Stimulated activated naive CD4-positive, alpha-beta T cell (primary cell): ENCODE measurements around the gene SCP2.

Experiments
- DNase-seq, 6 experiments: peaks; one replicate each; lab custom pipeline; 2025; lab: John Stamatoyannopoulos, UW

The SCP2 gene

GRCh38 chr1:53082826-53083455 is 155.9 kb downstream of the SCP2 start:
- DNase-seq, result no peak

DNA sequence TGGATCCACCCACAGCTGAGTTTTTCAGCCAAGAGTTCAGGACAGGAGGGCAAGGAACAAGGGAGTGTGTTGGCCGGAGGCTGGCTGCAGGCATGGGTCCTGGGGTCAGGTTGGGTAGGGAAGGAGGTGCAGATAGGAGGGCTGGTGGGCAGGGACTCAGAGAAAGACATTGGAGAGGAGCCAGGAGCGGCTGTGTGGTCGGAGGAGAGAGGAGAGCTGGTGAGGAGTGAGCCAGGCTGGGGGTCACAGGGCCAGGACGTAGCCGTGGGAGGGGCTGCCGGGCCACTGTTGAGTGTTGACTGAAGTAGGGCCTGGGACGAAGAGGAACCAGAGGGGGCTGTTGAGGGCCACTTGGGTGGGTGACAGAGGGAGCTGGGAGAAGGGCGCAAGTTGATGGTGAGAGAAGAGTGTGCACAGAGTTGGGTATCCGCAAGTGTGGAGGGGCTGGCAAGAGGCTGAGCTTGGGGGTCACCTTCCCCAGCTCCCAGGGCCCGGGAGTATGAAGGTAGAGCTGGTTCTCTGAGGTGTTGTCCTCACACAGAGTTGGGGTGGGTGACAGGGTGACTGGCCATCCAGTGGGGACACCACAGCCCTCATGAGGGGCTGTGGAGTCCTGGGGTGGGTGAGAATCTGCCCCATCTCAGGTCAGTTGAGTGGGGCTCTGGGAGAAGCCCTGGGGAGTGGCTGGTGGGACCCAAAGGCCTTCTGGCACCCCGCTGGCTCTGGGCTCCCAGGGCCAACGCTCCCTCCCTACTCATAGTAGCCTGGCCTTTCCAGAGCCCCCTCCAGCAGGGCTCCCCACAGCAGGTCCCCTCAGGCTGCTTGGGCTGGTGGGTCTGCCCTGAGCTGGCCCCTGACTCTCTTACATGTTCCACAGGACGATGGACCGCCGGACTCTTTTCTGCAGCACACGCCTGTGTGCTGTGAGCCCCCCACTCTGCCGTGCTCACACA is 156.8 kb downstream of the SCP2 start:
- DNase-seq, result no peak

DNA sequence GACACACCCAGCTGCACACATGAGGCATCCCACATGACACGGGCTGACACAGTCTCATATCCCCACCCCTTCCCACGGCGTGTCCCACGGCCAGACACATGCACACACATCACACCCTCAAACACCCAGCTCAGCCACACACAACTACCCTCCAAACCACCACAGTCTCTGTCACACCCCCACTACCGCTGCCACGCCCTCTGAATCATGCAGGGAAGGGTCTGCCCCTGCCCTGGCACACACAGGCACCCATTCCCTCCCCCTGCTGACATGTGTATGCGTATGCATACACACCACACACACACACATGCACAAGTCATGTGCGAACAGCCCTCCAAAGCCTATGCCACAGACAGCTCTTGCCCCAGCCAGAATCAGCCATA is 157.5 kb downstream of the SCP2 start:
- no peak for DNase-seq

GRCh38 chr1:53085405-53085804 is 158.3 kb downstream of the SCP2 start:
- no peak for DNase-seq

DNA sequence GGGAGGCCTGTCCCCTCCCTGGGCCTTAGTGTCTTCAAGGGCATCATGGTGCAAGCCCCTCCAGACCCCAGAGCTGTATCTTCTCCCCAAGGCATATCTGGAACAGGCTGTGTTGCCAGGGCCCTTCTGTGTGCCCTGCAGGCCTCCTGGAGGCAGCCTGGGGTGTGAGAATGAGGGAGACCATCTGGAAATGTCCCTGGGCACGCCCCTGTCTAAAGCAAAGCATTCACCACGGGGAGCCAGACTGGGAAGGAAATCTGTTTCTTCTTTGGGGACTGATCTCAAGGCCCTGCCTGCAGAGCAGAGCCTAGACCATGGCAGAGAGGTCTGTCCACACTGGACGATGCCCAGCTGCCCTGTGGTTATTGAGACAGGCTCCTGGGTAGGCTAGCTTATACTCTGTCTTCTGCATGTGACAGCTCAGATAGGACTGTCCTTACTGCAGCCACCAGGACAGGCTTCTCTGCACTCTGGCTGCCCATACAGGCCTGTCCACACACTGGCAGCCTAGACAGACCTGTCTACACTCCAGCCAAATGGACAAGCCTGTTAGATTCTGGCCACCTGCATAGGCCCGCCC is 159.5 kb downstream of the SCP2 start:
- no peak for DNase-seq

- DNase-seq, result no peak
Observed at GRCh38 chr1:53087332-53088285, 160.5 kb downstream of the SCP2 start.

GRCh38 chr1:53088616-53089300 is 161.7 kb downstream of the SCP2 start:
- DNase-seq, result no peak

DNA sequence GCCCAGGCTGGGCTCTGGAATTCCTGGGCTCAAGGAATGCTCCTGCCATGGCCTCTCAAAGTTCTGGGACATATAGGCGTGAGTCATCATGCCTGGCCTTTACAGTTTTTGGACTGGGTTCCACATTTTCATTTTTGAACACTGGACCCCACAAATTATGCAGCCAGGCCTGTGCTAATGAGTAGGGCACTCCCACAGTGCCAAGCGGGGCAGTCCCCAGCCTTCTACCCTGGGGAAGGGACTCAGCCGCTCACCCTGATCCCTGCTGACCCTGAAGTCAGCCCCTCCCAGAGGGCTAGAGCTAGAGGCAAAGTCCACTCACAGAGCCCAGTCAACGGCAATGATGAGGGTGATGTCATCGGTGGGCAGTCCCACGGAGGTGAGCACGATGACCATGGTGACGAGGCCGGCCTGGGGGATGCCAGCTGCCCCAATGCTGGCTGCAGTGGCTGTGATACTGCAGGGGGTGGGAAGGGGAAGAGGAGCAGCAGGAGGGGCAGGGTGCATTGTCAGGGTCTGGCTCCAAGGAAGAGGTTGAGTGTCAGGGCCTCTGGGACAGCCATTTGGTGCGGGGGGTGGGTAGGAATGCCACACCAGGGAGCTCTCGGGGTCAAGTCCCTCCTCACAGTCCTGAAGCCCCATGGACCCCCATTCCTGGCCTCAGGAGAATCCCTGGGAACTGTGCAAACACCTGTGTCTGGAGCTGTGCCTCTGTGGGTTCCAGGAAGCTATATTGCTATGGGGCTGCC is 162.6 kb downstream of the SCP2 start:
- no peak for DNase-seq

DNA sequence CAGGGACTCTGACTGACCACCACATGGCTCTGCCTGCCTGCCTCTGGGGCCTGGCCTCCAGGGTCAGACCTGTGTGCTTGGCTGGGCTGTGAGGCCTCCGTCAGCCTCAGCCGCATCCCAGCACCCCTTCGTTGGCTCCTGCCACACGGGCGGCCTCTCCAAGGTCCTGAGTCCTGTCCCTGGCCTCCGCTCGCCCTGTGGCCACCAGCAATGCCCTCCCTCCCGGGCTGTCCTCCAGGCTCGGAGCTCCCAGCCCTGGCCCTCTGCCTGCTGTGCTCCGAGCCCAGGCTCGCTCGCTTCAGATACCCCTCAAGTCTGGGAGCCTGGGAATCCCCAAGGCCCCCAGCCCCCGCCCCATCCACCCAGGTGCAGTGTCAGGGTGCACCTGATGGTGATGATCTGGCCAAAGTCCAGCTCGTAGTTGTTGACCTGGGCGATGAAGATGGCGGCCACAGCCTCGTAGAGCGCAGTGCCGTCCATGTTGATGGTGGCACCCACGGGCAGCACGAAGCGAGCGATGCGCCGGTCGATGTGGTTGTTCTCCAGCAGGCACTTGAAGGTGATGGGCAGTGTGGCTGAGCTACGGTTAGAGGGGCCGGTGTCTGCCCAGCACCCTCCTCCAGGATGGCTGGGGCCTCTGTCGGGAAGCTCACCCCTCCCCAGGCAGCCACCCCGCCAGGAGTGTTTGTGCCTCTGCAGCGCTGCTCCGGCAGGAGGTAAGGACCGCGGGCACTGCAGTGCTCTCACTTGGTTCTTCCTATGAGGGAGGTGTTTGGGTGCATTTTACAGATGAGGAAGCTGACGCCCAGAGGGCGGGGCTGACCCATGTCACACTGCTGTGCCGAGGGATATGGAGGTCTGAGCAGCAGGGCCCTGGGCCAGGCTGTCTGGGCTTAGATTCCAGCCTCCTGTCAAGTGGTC is 163.4 kb downstream of the SCP2 start:
- DNase-seq, result no peak

- no peak for DNase-seq
Observed at GRCh38 chr1:53091841-53092645, 165.0 kb downstream of the SCP2 start.

GRCh38 chr1:53092659-53093450 is 165.8 kb downstream of the SCP2 start:
- no peak for DNase-seq

DNA sequence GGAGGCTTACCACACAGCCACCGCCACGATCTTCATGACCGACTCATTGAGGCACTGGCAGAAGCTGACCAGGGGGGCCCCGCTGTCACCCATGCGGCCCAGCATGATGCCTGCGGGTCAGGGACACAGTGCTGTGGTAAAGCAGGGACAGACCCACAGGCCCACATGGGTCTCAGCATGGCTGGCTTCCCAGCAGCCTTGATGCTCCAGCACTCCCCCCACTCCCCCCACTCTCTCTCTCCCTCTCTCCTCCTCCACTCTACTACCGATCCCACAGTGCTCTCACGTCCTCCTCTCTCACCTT is 166.3 kb downstream of the SCP2 start:
- DNase-seq, result no peak

DNA sequence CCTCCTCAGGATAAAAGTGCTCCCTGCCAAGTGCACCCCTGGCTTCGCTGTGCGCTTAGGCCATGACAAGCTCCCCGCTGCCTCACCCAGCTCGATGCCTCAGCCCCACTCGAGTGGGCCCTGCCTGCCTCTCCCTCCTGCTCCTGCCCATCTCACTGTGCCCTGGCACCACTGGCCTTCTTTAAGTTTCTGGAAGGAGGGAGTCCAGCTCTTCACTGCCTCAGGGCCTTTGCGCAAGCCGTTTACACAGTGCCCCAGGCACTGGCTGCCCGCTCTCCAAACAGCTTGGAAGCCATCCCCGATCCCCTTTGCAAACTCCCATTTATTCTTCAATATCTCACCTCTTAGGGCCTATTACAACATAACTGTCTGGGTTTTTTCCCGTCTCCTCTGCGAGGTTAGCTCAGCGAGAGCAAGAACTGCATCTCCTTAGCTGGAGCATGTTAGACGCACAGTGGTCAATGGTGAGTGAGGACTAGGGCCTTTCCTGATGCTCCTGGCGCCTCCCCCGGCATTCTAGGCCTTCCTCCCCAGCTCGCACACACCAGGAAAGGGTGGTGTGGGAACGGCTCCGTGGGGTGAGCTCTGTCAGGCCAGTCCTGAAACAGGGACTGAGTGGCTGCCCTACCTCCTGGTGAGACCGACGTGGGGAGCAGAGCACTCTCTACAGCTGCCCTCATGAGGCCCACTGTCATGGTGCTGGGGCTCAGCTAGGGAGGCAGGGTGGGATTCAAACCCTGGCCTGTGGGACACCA is 166.9 kb downstream of the SCP2 start:
- no peak for DNase-seq

DNA sequence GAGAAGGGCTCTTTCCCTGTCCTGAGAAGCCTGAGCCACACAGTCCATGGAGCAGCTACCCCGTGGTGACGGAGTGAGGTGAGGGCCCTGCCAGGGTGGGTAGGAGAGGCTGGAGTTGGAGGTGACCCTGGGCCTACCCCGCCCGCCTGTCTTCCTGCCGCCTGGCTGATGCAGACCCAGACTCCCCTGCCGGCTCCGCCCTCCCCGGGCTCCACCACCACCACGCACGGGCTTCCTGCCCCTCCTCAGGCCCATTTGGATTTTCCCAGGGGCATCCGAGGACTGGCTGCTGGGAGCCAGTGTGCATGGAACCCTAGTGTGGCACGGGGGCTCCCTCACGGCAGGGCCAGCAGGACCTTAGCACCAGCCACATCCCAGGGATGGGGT is 167.4 kb downstream of the SCP2 start:
- DNase-seq, result no peak
